HL-60 (cell line): Measurements from ENCODE around the gene KANSL1.

ENCODE experiments used
- DNase-seq, 2 experiments: peaks; one replicate each; pipeline ENCODE4 v3.0.0-alpha.2; 2010 to 2020; ENCODE audit warnings: low read depth in 1 of 2, low spot score in 1 of 2
- H3K27ac ChIP-seq: fragments of 250-450 bp; sonication (Bioruptor Pico); replicated peaks from 2 replicates; pipeline ENCODE4 v1.5.1; 2020; ENCODE audit warnings: mild to moderate bottlenecking, moderate library complexity
- H3K27me3 ChIP-seq: fragments of 250-450 bp; sonication (Bioruptor Pico); 2 replicates; pipeline ENCODE4 v1.5.1; 2021; ENCODE audit warnings: mild to moderate bottlenecking, moderate library complexity; ENCODE audit not compliant: insufficient read depth, poor library complexity, severe bottlenecking
- H3K4me3 ChIP-seq: replicated peaks from 2 replicates; pipeline ENCODE4 v1.5.1; 2011; ENCODE audit warnings: mild to moderate bottlenecking, control low read depth, low read length; ENCODE audit not compliant: insufficient read depth
- GABPA ChIP-seq: IDR thresholded peaks from 2 replicates; pipeline ENCODE4 v1.6.1; 2012; ENCODE audit warnings: low read depth
- POLR2AphosphoS5 ChIP-seq: IDR thresholded peaks from 2 replicates; pipeline ENCODE4 v1.6.1; 2012; ENCODE audit warnings: low read depth
- SPI1 ChIP-seq: IDR thresholded peaks from 2 replicates; pipeline ENCODE4 v1.6.1; 2012; ENCODE audit warnings: low read depth, mild to moderate bottlenecking, borderline replicate concordance
- TF ChIP-seq, protein P1 (sequence below): IDR thresholded peaks from one replicate; pipeline ENCODE4 v1.5.1; 2011; ENCODE audit warnings: low read length, control low read depth, inconsistent platforms; ENCODE audit not compliant: insufficient read depth
- TF ChIP-seq, protein P2 (sequence below): IDR thresholded peaks from 2 replicates; pipeline ENCODE4 v1.6.1; 2012; ENCODE audit warnings: low read depth; ENCODE audit not compliant: insufficient replicate concordance

The KANSL1 gene

DNA sequence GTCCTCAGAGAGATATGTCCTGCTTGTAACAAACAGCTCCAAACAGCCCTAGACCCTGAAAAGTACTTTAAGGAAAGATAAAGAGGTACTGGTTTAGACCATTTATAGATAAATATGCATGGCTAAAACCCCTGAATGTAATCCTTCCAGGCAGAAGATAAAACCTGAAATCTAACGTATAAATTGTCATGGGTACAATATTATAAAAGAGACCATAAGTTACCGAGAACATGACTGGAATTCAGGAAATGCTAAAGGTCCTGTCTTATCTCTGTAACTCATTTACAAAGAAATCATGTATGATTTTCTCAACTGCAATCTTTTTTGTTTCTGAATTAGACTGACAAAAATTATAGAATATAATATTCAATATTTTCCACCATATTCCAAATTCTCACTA is 9.2 kb upstream of the KANSL1 start:
- Histone ChIP-seq H3K27me3 (no peaks in the 10 kb centered on the region), H3K27ac (no peak overlapping the region), H3K4me3 (no peak overlapping the region)
- no peak for DNase-seq
- no peak for TF ChIP-seq GABPA
- no peak for TF ChIP-seq POLR2AphosphoS5
- TF ChIP-seq, protein P1, sequence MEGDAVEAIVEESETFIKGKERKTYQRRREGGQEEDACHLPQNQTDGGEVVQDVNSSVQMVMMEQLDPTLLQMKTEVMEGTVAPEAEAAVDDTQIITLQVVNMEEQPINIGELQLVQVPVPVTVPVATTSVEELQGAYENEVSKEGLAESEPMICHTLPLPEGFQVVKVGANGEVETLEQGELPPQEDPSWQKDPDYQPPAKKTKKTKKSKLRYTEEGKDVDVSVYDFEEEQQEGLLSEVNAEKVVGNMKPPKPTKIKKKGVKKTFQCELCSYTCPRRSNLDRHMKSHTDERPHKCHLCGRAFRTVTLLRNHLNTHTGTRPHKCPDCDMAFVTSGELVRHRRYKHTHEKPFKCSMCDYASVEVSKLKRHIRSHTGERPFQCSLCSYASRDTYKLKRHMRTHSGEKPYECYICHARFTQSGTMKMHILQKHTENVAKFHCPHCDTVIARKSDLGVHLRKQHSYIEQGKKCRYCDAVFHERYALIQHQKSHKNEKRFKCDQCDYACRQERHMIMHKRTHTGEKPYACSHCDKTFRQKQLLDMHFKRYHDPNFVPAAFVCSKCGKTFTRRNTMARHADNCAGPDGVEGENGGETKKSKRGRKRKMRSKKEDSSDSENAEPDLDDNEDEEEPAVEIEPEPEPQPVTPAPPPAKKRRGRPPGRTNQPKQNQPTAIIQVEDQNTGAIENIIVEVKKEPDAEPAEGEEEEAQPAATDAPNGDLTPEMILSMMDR: no peak
- TF ChIP-seq SPI1: no peak
- TF ChIP-seq, protein P2, sequence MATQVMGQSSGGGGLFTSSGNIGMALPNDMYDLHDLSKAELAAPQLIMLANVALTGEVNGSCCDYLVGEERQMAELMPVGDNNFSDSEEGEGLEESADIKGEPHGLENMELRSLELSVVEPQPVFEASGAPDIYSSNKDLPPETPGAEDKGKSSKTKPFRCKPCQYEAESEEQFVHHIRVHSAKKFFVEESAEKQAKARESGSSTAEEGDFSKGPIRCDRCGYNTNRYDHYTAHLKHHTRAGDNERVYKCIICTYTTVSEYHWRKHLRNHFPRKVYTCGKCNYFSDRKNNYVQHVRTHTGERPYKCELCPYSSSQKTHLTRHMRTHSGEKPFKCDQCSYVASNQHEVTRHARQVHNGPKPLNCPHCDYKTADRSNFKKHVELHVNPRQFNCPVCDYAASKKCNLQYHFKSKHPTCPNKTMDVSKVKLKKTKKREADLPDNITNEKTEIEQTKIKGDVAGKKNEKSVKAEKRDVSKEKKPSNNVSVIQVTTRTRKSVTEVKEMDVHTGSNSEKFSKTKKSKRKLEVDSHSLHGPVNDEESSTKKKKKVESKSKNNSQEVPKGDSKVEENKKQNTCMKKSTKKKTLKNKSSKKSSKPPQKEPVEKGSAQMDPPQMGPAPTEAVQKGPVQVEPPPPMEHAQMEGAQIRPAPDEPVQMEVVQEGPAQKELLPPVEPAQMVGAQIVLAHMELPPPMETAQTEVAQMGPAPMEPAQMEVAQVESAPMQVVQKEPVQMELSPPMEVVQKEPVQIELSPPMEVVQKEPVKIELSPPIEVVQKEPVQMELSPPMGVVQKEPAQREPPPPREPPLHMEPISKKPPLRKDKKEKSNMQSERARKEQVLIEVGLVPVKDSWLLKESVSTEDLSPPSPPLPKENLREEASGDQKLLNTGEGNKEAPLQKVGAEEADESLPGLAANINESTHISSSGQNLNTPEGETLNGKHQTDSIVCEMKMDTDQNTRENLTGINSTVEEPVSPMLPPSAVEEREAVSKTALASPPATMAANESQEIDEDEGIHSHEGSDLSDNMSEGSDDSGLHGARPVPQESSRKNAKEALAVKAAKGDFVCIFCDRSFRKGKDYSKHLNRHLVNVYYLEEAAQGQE: no peak

DNA sequence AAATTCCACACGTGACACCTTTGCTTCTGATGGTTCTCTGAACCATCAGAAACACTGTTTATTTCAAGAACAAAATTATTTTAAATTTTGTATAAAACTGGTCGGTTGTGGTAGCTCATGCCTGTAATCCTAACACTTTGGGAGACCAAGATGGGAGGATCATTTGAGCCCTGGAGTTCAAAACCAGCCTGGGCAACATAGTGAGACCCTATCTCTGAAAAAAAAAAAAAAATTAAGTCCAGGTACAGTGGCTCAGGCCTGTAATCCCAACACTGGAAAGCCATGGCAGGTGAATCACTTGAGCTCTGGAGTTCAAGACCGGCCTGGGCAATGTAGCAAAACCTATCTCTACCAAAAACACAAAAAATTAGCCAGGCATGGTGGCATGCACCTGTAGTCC is 8.3 kb upstream of the KANSL1 start:
- Histone ChIP-seq H3K27ac (no peak overlapping the region), H3K4me3 (no peak overlapping the region), H3K27me3 (no peaks in the 10 kb centered on the region)
- TF ChIP-seq, protein P2: no peak
- TF ChIP-seq POLR2AphosphoS5: no peak
- no peak for TF ChIP-seq SPI1
- TF ChIP-seq, protein P1: no peak
- TF ChIP-seq GABPA: no peak
- no peak for DNase-seq

DNA sequence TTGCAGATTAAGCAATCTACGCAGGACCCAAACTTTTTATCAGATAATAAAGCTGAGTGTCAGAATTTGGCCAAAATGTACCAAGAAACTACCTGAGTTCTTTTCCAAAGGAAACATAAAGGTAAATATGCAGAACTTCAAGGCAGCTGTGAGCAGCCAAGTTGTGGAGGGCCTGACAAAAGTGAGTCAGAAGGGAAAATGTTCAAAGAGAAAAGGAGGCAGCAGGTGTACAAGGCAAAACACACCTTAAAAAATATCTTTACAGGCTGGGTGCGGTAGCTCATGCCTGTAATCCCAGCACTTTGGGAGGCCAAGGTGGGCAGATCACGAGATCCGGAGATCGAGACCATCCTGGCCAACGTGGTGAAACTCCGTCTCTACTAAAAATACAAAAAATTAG is 7.0 kb upstream of the KANSL1 start:
- no peak for DNase-seq
- no peaks in the 10 kb centered on the region for H3K27me3 ChIP-seq
- no peak overlapping the region for H3K4me3 ChIP-seq
- no peak overlapping the region for H3K27ac ChIP-seq
- TF ChIP-seq GABPA (no peak), POLR2AphosphoS5 (no peak), SPI1 (no peak)
- TF ChIP-seq, protein P1: no peak
- TF ChIP-seq, protein P2: no peak
